SIG-M5 (cell line): Measurements from ENCODE around the gene CNTNAP2.

Experiments used
- DNase-seq: peaks from one replicate; lab custom pipeline; 2025; lab: John Stamatoyannopoulos, UW

The CNTNAP2 gene

DNA sequence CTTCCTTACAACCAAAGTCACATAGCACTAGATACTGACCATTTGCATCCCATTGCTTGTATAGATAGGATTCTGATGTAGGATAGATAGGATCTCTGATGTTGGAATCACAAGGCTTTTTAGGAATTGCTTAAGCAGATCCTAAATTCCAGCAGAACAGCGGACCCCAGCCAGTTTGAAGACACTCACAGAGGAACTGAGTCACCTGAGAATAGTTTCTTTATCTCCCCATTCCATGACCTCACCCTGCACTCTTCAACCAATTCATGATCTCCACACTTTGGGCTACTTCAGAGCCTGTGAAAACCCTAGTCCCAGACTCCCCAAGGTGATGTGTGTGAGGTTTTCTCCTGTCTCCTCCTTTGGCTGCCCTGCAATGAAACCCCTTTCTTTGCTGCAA lies 179.4 kb downstream of the CNTNAP2 start:
- no peak for DNase-seq

DNA sequence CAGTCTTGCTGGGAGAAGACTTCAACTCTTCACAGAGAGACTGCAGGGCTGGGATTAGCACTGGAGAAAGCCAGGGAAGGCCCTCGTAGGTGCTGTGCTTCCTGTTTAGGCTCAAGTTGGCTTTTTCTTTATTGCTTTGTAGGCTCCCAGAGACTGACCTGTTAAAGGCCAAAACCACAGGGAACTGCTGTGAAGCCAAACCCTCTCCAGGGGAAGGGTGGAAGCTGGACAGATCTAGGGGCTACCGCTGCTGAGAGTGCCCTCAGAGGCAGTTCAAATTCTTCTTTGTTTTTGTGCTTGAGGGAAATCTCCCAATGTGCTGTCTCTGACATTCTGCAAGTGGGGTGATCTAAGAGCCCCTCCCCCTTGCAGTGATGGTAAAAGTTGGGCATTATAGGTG lies 198.4 kb downstream of the CNTNAP2 start:
- DNase-seq: no peak

DNA sequence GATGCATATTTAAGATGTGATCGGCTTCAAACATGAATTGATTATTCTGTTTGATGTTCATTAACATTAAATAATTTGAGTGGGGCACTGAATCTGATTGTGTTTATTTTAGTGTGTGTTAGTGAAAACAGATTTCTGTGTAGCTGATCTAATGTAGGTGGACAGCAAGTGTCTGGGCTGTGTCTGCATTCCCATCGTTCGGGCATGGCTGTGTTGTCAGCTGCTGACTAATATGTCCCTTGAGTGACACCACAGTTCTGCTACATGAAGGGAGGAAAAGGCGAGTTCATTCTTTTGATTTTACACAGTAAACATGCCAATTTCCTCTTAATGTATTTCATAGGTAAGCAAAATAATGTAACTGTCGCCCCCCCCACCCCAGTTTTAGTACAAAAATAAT lies 203.0 kb downstream of the CNTNAP2 start:
- no peak for DNase-seq

DNA sequence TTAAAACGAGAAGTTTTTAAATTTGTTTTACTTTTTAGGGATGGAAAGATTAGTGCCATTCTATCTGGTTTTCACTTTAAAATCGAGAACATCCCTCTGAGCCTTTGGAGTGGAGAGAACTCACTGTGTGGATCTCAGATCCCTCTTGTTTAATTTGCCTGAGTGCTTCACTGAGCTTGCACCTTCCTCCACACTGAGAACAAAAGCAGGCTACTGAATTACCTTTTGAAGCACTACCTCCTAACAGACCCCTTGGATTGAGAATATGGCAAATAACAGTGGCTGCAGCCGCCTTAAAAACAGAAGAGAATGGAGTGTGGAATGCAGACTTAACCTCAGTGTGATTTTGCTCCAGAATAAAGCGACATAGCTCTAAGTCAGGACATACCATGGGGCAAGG lies 204.7 kb downstream of the CNTNAP2 start:
- no peak for DNase-seq

DNA sequence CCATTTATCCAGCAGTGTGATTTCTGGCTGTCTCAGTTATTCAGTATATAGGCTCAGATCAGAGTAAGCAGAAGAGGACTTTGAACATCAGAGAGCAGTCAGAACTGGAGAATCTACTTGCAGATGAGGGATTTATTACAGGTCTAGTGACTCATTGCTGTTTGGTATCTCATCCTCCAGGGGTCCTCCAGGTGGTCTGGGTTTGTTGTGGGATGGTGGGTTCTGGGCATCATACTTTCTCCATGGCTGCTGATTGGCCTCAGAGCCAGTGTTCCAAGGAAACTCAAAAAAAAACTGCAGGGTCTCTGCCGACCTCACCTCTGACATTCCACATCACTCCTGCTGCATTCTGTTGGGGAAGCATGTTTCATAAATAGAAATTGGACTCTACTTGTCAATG lies 214.8 kb downstream of the CNTNAP2 start:
- DNase-seq: no peak

DNA sequence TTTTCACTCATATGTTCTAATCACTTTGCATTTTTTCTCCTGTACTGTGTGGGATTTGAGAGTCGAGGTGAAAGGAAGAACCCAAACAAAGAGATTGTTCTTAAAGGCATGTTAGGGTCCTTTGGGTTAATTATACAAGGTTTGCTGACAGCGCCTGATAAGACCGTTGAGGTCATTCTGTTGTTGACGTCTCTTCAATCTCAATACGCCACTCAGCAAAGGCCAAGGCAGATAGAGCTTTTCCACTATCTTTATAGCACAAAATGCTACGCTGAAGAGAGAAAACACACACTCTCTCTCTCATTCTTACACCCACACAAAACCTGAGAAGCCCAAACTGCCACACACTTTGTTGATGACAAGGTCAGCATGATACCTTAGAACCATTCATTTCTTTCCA lies 228.7 kb downstream of the CNTNAP2 start:
- no peak for DNase-seq

DNA sequence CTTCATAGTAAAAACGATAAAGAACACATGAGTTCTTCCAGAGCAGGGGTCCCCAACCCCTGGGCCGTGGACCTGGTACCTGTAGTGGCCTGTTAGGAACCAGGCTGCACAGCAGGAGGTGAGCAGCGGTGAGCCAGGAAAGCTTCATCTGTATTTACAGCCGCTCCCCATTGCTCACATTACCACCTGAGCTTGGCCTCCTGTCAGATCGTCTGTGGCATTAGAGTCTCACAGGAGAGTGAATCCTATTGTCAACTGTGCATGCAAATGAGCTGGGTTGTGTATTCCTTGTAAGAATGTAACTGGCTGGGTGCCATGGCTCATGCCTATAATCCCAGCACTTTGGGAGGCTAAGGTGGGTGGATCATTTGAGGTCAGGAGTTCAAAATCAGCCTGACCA lies 229.5 kb downstream of the CNTNAP2 start:
- DNase-seq: no peak

DNA sequence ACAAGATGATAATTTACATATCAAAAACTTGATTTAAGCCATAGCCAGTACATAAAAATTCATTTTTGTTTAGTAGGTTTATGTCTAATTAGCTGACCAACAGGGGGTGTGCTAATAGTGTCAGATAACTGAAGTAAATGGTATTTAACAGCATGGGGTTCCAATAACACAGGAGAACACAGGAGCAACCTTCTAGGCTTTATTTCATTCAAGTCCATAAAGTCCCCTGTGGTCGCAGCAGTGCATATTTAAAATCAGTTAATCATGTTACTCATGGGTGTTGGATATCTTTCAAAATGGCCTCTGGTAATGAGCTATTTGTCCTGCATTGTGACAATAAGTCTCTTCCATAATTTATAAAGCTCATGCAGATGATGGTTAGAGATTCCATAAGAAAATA lies 238.6 kb downstream of the CNTNAP2 start:
- no peak for DNase-seq

DNA sequence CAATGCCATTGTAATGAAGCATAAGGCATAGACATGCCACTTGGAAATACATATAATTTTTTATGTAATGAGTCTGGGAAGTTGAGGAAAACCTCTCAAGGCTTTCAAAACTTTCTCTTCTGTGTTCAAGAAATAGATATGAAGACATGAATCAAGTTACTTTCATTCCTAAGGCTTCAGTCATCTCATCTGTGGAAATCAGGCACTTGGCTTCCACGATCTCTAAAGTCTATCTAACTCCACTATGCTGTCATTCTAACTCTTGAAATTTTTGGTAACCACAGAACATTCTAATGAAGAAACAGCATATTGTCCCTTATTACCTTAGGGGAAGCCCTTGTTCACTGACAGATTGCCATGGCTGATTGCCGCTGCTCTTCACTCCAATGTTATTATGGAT lies 242.6 kb downstream of the CNTNAP2 start:
- no peak for DNase-seq

DNA sequence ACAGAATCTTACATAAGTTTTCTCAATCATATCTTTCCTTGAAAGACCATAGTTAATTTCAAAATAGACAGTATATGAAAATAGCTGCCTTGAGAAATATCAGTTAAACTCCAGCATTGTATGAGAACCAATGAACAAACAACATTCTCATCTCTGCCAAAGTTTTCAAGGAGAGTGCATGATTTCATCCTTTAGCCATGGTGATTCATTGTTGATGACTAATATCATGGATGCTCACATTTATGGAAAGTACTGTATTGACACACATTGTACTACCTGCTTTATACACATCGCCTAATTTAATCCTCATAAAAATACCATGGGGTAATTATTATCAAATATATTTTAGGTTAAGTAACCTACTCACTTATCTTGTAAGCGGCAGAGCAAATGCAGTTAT lies 250.3 kb downstream of the CNTNAP2 start:
- DNase-seq: no peak

DNA sequence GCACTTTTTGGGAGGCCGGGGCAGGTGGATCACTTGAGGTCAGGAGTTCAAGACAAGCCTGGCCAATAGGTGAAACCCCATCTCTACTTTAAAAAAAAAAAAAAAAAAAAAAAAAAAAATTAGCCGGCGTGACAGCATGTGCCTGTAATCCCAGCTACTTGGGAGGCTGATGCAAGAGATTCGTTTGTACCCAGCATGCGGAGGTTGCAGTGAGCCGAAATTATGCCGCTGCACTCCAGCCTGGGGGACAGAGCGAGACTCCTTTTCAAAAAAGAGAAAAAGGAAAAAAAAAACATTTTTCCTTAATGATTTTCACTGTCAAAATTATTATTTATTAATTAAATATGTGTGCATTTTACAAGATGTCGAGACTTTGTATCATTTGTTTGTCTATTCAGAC lies 253.6 kb downstream of the CNTNAP2 start:
- DNase-seq: no peak

DNA sequence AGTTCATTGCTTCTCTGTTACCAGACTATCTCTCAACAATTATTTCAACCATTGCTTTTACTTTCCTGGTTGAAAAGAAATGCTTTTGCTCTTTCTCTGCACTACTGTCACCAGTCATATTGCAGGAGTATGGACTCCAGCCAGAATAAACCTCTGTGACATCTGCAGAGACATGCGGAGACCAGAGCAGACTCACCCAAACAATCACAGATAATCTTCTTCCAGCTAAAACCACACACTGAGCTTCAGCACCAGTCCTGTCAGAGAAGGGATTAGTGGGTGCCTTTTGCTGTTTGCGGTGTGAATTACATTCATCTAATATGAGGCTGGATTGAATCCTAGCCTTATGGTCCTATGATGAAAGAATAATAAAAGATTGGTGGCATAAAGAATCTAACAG lies 258.6 kb downstream of the CNTNAP2 start:
- DNase-seq: no peak

DNA sequence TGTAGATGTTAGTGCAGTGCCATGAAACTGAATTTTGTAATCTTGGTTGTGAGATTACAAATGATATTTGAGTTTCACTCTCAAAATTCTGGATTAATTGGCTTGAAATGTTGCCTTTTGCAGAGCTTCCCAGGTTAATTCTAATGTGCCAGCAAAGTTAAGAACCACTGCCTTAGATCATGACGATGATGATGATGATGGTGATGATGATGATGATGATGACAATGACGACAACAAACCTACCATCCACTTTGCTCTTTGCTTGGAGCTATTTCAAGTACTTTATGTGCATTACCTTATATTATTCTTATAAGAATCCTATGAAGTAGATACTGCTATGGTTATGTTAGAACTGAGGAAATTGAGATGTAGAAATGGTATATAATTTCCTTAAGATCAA lies 261.6 kb downstream of the CNTNAP2 start:
- no peak for DNase-seq

DNA sequence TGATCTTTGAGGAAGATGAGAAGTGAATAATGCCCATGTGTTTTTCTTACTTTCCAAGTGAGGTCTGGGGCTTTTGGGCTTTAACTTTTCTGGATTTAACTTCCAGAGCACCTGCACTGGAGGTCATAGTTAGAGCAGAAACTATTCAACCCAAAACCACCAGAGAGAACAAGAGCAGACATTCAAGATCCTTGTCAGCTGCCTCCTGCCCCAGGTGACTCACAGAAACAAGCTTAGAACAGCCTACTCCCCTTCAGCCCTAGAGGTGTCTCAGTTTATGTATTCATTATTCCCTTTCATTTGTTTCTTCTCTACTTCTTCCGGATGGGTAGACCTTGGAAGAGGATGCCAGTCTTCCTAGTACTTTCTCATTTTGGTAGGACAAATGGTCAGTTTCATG lies 270.5 kb downstream of the CNTNAP2 start:
- DNase-seq: no peak

DNA sequence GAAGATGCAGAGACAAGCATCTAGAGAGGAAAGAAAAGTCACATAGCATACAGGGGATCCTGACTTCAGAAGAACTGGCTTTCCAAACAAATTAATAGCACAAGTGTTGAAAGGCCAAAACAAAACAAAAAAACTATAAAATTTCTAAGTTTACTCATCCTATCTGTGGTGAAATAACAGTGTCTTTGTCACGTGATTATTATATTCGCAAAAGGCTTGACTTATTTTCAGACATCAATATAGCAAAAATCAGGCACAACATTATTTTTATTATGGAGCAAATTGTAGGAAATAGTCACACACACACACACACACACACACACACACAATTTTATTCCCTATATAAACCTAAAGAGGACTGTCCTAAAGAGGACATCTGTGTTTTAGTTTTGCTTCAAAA lies 272.3 kb downstream of the CNTNAP2 start:
- DNase-seq: no peak

DNA sequence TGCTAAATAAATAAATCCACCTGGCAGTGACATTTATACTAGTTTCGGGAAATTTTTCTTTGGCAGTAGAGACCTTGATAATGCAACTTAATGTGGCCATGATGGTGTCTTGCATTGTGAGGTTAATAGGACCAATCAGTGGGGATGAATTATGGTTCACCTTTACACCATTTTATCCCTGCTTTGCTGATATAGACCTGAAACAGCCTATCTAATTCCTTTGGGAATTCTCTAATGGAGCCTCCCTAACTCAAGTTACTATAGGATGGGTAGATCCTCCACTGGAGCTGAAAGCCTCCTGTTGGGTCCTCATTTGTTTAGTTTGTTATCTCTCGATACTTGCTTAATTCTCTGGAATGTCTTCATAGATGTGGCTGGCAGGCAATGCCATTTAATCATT lies 276.7 kb downstream of the CNTNAP2 start:
- DNase-seq: no peak

DNA sequence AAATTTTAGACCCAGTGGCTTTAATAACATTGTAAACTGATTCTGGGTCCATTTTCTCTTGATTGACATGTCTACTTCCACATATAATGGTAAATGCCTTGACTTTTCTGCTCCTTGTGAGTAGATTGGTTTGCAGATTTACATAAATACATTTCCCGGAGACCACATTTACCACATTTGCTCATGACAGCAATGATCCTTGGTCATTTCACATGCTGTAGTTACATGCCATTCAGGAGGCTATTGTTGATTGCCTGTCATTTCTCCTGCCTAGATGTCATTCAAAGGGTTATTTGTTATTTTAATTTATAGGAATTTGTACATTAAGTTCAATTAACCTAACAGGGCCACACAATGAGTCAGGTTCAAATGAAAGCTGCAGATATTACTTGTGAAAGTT lies 280.5 kb downstream of the CNTNAP2 start:
- no peak for DNase-seq

DNA sequence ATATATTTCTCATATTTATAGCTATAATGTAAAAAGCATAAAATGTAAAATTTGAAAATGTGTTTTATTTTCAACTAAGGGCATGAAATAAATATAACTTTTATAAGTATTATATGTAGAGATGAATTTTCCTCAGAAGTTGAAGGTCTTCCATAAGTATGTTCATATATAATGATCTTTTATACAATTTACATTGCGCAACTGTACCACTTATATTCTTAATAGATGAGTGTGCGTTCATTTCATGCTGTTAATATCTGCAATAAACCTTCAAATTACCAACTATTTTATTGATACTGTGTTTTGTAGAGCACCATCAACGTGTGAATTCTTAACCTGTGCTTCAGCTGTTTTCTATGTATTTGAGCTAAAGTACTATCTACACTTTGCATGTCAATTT lies 285.3 kb downstream of the CNTNAP2 start:
- DNase-seq: no peak

DNA sequence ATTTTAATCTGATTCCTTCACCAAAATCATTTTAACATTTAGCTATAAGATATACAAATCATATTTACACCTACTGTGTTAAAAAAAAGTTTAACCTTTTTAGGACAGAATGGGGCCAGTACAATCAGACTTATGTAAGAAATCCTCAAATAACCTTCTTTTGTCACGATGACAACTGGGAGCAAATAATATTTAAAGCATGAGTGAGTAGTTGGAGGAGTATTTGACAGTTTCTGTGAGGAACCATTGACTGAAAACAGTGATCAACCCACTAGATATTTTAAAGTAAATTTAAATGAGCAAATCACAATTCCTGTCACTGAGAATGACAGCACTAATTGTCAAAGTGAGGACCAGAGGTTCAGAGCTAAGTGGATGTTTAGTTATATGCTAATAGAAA lies 289.1 kb downstream of the CNTNAP2 start:
- no peak for DNase-seq

DNA sequence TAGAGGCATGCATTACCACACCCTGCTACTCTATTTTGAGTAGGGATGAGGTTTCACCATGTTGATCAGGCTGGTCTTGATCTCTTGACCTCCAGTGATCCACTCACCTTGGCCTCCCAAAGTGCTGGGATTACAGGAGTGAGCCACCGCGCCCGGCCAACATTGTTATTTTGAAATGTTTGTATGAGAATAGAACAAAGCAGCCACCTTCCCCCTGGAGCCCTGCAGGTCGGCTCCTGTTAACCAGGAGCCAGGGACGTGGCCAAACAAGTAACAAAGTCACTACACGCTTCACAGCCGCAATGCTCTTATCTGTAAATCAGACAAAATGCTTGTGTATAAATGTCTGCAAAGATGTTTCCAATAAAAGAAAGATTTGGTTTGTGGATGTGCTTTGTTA lies 295.4 kb downstream of the CNTNAP2 start:
- no peak for DNase-seq

DNA sequence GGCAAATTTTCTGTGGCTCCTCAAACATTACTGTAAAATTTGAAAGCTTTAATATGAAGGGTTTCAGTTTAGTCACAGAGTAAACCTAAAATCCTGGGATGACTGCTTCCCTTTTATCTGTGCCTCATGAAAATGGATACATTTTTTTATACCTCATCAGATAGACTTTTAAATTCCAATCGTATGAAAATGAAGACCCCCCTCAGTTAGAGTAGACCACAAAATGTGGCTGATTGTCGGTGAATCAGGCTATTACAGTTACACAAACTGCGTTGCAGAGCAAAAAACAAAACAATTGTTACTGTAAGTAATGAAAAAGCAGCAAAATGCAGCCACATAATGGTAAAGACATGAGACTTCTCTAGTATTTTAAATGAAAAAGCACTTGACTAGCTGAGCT lies 296.2 kb downstream of the CNTNAP2 start:
- DNase-seq: no peak

DNA sequence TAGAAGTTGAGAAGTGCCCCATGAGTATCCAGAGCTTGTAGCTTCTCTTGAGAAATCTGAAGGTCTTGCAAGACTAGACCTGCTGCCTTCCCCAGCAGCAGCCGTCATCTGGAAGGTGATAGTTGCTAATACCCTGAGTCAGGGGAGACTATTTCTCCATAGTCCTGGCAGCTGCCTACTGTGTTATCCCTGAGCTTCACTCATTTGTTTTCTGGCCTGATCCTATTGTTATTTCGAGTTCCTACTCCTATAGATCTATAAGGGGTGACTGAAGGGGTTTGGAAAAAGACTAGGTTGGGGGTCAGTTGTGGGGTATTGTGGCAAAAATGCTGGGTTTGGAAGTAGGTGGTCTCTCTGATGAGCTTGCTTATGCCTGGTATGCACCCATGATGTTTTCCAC lies 297.8 kb downstream of the CNTNAP2 start:
- no peak for DNase-seq

DNA sequence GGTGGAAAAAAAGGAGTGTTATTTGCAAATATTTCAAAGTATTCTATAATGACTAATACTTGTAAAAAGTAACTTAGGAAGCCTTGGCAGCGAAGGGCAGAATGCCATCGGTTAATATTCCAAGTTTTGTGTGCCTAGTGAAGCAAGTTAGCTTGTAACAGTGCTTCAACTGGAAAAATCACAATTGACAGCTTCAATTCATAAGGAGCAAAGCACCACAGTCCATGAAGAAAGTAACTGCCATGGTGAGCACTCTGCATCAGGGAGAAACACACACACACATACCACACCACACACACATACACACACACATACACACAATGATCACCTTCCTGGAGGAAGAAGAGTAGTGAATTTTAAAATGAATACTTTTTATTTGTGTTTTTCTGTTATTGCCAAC lies 298.3 kb downstream of the CNTNAP2 start:
- no peak for DNase-seq

DNA sequence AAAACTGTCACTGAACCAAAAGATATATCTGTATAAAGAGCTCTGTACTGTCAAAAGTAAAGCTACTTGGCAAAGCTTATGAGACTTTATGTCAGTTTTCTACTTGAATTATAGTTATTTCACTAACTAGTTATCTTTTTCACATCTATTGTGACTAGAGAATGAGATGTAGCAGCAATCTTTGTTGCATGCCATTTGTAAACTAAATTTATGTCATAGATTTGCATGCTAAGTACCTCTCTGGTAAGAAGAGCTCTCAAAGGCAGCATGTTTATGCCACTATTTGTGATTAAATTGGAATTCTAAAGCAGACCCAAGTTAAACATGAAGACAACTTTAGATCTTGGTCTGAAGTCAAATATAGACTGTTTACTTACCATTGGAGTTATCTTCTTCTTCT lies 300.6 kb downstream of the CNTNAP2 start:
- no peak for DNase-seq

DNA sequence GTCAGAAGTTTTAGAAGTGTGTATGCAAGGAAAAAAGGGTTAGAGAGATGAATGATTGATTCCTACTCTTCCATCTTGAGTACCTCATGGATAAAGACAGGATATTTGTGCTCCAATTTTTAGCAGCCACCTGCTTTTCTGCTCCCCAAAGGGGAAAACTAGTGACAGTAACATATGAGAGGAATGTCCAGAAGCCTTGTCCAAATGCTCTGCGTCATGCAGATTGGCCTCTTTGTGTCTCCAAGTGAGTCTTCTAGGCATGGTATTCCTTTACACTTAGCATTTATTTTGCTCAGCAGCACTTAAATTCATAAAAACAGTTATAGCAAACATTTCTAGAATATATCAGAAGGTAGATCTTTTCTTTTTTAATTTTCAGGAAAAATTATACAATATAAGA lies 306.8 kb downstream of the CNTNAP2 start:
- DNase-seq: no peak
